ENCODE measurements around the gene HGD.

The HGD gene

DNA sequence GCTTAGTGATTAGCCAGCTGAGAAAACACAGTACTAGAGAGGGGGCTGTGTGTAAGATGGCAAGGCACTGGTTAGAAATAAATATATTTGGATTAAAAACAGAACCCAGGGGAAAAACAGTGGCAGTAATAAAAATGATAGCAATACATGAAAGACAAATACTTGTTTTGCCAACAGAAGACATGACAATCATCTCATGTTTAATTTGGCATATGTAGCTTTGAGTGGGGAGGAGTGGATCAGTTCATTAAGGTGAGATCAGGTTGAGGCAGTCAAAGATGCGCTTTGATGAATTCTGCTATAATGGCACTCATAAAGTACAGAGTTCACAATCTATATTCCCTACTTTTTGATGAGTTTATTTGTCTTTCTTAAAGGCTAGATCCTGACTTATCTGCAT, 3.4 kb upstream of the HGD start:
- no peaks in the 10 kb centered on the region for H3K27me3 ChIP-seq (ENCODE audit: insufficient read depth, insufficient read length)
- H3K9ac ChIP-seq (ENCODE audit: insufficient read length, low read depth): no peak overlapping the region
- H3K4me3 ChIP-seq (ENCODE audit: insufficient read length, low read depth): no peak overlapping the region
- H3K9me3 ChIP-seq (ENCODE audit: insufficient read depth, low read length): no peaks in the 10 kb centered on the region
- no peaks in the 10 kb centered on the region for H3K4me1 ChIP-seq (ENCODE audit: insufficient read depth, insufficient read length)
- DNase-seq (ENCODE audit: low read depth, low spot score): no peak
- TF ChIP-seq YY1 (IDR thresholded peaks at IDR 0.05; ENCODE audit: insufficient read depth, insufficient read length): no peak
- no peak for TF ChIP-seq ZNF274 (IDR thresholded peaks at IDR 0.05; ENCODE audit: low read depth, low read length)
- TF ChIP-seq SUZ12 (IDR thresholded peaks at IDR 0.05; ENCODE audit: extremely low read depth, insufficient read depth, insufficient read length): no peak
- H3K36me3 ChIP-seq (ENCODE audit: insufficient read depth, insufficient read length, low read length): no peaks in the 10 kb centered on the region

DNA sequence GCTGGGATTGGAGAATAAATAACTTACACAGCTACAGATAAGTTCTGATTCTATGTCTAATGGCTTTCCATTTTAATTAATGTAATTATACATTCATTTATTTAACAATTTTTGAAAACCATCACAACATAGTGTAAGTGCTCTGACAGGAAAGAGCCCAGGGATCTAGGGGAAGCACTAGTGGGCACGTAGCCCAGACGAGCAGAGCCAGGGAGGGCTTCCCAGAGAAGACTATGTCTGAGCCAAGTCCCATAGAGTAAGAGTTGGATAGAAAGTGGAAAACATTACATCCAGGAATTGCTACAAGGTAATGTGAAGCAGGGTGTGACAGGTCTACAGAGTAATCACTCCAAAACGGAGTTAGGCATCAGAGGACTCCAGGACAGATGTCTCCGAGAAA, 2.9 kb upstream of the HGD start:
- TF ChIP-seq SUZ12 (IDR thresholded peaks at IDR 0.05; ENCODE audit: extremely low read depth, insufficient read depth, insufficient read length): no peak
- TF ChIP-seq YY1 (IDR thresholded peaks at IDR 0.05; ENCODE audit: insufficient read depth, insufficient read length): no peak
- TF ChIP-seq ZNF274 (IDR thresholded peaks at IDR 0.05; ENCODE audit: low read depth, low read length): no peak
- Histone ChIP-seq H3K36me3 (ENCODE audit: insufficient read depth, insufficient read length, low read length) (no peaks in the 10 kb centered on the region), H3K4me1 (ENCODE audit: insufficient read depth, insufficient read length) (no peaks in the 10 kb centered on the region), H3K9me3 (ENCODE audit: insufficient read depth, low read length) (no peaks in the 10 kb centered on the region), H3K27me3 (ENCODE audit: insufficient read depth, insufficient read length) (no peaks in the 10 kb centered on the region), H3K4me3 (ENCODE audit: insufficient read length, low read depth) (no peak overlapping the region), H3K9ac (ENCODE audit: insufficient read length, low read depth) (no peak overlapping the region)
- DNase-seq (ENCODE audit: low read depth, low spot score): no peak

DNA sequence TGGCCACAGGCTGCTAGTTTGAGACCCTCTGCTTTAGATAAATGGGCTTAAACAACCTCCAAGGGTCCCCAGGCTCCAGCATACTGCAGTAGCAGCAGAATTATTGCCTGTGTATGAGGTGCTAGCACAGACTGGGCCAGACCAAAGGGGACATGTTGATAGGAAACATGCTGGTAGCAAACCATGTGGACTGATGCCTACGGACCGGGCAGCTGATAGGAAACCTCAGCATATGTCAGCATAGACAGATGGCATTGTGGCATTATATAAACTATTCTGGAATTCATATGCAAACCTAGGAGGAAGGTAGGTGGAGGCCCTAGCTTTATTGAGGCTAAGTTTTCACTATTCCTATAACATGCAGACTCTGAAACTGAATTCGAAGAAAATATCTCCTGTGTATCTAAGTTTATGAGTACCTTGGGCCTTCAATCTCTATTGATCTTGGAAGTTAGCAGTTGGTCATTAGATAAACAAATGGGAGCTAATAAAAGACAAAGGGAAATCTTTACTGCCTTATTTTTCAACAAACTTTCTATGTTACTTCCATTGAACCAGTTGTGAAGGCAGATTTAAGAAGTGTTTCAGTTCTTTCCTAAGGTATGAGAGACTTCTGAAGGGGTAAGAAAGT, 1.7 kb upstream of the HGD start:
- no peak overlapping the region for H3K9ac ChIP-seq (ENCODE audit: insufficient read length, low read depth)
- no peaks in the 10 kb centered on the region for H3K9me3 ChIP-seq (ENCODE audit: insufficient read depth, low read length)
- no peak for DNase-seq (ENCODE audit: low read depth, low spot score)
- TF ChIP-seq YY1 (IDR thresholded peaks at IDR 0.05; ENCODE audit: insufficient read depth, insufficient read length): no peak
- TF ChIP-seq SUZ12 (IDR thresholded peaks at IDR 0.05; ENCODE audit: extremely low read depth, insufficient read depth, insufficient read length): no peak
- no peak for TF ChIP-seq ZNF274 (IDR thresholded peaks at IDR 0.05; ENCODE audit: low read depth, low read length)
- H3K4me1 ChIP-seq (ENCODE audit: insufficient read depth, insufficient read length): no peaks in the 10 kb centered on the region
- no peaks in the 10 kb centered on the region for H3K36me3 ChIP-seq (ENCODE audit: insufficient read depth, insufficient read length, low read length)
- H3K27me3 ChIP-seq (ENCODE audit: insufficient read depth, insufficient read length): no peaks in the 10 kb centered on the region
- H3K4me3 ChIP-seq (ENCODE audit: insufficient read length, low read depth): no peak overlapping the region

DNA sequence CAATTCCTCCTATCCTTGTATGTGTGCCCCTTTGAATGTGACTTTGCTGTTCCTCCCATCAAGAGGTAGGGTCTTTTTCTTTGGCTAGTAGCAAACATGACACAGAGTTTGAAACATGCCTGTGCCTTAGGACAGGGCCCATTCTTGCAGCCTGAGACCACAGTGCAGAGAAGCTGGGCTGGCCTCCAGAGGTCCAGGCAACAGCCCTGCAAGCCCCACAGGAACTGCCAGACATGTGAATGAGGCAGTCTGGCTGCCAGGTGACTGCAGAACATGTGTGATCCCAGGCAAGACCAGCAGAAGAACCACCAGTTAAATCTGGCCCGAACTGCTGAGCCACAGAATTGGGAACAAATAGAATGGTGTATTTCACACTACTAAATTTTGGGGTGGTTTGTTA, 1.2 kb upstream of the HGD start:
- no peaks in the 10 kb centered on the region for H3K36me3 ChIP-seq (ENCODE audit: insufficient read depth, insufficient read length, low read length)
- no peak for DNase-seq (ENCODE audit: low read depth, low spot score)
- H3K9ac ChIP-seq (ENCODE audit: insufficient read length, low read depth): no peak overlapping the region
- TF ChIP-seq SUZ12 (IDR thresholded peaks at IDR 0.05; ENCODE audit: extremely low read depth, insufficient read depth, insufficient read length) (no peak), ZNF274 (IDR thresholded peaks at IDR 0.05; ENCODE audit: low read depth, low read length) (no peak), YY1 (IDR thresholded peaks at IDR 0.05; ENCODE audit: insufficient read depth, insufficient read length) (no peak)
- no peaks in the 10 kb centered on the region for H3K27me3 ChIP-seq (ENCODE audit: insufficient read depth, insufficient read length)
- peaks cover under 1% of the 10 kb centered on the region for H3K4me1 ChIP-seq (ENCODE audit: insufficient read depth, insufficient read length)
- H3K9me3 ChIP-seq (ENCODE audit: insufficient read depth, low read length): no peaks in the 10 kb centered on the region
- no peak overlapping the region for H3K4me3 ChIP-seq (ENCODE audit: insufficient read length, low read depth)

DNA sequence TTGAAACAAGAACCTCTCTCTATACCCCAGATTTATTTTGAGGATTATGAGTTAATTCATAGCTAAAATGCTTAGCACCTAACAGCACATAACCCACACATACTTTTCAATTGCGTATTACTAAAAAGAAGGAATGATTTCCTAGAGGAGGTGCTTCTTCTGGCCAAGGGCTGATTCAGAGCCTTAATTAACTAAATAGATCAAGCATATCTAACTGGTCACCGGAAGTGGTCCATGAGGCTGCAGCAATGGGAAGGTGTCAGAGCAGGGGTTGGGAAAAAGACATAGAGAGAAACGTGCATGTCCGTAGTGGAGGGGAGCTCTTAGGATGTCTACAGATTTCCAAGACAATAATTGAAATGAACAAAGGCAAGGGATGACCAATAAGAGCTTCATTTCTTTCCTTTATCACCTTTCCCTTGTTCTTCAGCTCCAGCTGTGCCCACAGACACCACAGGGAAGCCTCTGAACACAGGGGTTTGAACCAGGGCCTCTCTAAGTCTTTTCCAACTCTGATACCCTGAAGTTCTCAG, 467 bp downstream of the HGD start:
- H3K4me1 ChIP-seq (ENCODE audit: insufficient read depth, insufficient read length): peaks cover 2% of the 10 kb centered on the region
- TF ChIP-seq SUZ12 (IDR thresholded peaks at IDR 0.05; ENCODE audit: extremely low read depth, insufficient read depth, insufficient read length) (no peak), YY1 (IDR thresholded peaks at IDR 0.05; ENCODE audit: insufficient read depth, insufficient read length) (no peak), ZNF274 (IDR thresholded peaks at IDR 0.05; ENCODE audit: low read depth, low read length) (no peak)
- H3K27me3 ChIP-seq (ENCODE audit: insufficient read depth, insufficient read length): no peaks in the 10 kb centered on the region
- no peak overlapping the region for H3K9ac ChIP-seq (ENCODE audit: insufficient read length, low read depth)
- H3K36me3 ChIP-seq (ENCODE audit: insufficient read depth, insufficient read length, low read length): no peaks in the 10 kb centered on the region
- 0 out of 2 replicates have a peak, but pooled peaks cover 1% of the 10 kb centered on the region for H3K9me3 ChIP-seq (ENCODE audit: insufficient read depth, low read length)
- H3K4me3 ChIP-seq (ENCODE audit: insufficient read length, low read depth): no peak overlapping the region
- DNase-seq (ENCODE audit: low read depth, low spot score): no peak

DNA sequence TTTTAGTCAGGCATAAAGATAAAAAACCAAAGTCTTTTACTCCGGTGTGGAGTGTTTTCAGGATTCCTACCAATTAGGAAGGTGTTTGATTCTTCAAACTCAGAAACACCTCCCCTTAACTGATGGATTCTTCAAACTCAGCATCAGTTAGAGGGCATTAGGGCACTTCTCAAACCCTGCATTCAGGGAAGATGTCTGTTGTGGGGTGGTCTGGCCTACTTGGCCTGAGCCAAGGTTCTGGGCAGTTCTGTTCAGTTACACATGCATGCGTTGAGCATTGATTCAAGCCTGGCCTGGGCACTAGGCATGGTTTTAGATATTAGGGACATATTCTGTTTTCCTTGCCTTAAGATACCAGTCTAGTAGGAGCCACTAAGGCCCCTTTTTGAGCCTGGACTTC, 1.0 kb downstream of the HGD start:
- Histone ChIP-seq H3K9me3 (ENCODE audit: insufficient read depth, low read length) (0 out of 2 replicates have a peak, but pooled peaks cover 7% of the 10 kb centered on the region), H3K4me1 (ENCODE audit: insufficient read depth, insufficient read length) (peaks cover 2% of the 10 kb centered on the region), H3K27me3 (ENCODE audit: insufficient read depth, insufficient read length) (no peaks in the 10 kb centered on the region), H3K36me3 (ENCODE audit: insufficient read depth, insufficient read length, low read length) (no peaks in the 10 kb centered on the region), H3K4me3 (ENCODE audit: insufficient read length, low read depth) (no peak overlapping the region), H3K9ac (ENCODE audit: insufficient read length, low read depth) (no peak overlapping the region)
- TF ChIP-seq ZNF274 (IDR thresholded peaks at IDR 0.05; ENCODE audit: low read depth, low read length) (no peak), YY1 (IDR thresholded peaks at IDR 0.05; ENCODE audit: insufficient read depth, insufficient read length) (no peak), SUZ12 (IDR thresholded peaks at IDR 0.05; ENCODE audit: extremely low read depth, insufficient read depth, insufficient read length) (no peak)
- DNase-seq (ENCODE audit: low read depth, low spot score): no peak

DNA sequence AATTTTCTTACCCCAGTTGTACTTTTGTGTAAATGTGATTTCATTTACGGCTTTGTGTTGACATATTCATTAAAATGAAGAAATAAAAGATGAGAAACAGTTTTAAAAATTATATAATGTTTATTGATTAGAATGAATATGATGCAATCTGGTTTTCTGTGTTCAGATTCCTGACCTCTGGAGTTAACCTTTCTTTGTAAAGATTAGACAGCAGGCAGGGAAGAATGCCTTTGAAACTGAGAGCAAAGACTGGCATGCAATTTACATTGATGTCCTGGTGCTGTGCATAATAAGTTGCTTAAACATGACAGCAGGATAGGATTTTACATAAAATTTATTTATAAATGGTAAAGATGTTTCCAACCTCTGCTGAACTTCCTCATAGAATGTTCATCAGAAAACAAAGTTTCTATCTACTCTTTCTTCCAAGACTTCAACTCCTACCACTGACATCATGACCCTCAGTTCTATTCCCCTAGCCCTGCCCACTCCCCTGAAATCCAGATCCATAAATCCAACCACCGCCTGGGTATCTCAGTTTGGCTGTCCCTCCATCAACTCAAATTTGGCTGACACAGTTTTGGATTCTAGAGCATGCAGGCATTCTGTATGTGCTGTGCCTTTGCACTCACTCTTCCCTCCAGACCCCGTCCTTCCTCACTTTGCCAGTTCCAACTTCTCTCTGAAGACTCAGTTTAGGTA, 1.7 kb downstream of the HGD start:
- no peak for DNase-seq (ENCODE audit: low read depth, low spot score)
- no peak overlapping the region for H3K9ac ChIP-seq (ENCODE audit: insufficient read length, low read depth)
- no peaks in the 10 kb centered on the region for H3K27me3 ChIP-seq (ENCODE audit: insufficient read depth, insufficient read length)
- no peak overlapping the region for H3K4me3 ChIP-seq (ENCODE audit: insufficient read length, low read depth)
- TF ChIP-seq SUZ12 (IDR thresholded peaks at IDR 0.05; ENCODE audit: extremely low read depth, insufficient read depth, insufficient read length): no peak
- TF ChIP-seq YY1 (IDR thresholded peaks at IDR 0.05; ENCODE audit: insufficient read depth, insufficient read length): no peak
- TF ChIP-seq ZNF274 (IDR thresholded peaks at IDR 0.05; ENCODE audit: low read depth, low read length): no peak
- 0 out of 2 replicates have a peak, but pooled peaks cover 7% of the 10 kb centered on the region for H3K9me3 ChIP-seq (ENCODE audit: insufficient read depth, low read length)
- H3K4me1 ChIP-seq (ENCODE audit: insufficient read depth, insufficient read length): peaks cover 2% of the 10 kb centered on the region
- no peaks in the 10 kb centered on the region for H3K36me3 ChIP-seq (ENCODE audit: insufficient read depth, insufficient read length, low read length)
